ENCODE results near the gene RAB3C. TPM values are rescaled to one million over a fixed set of nuclear protein-coding genes. Genes with fewer than 3 reads are reported as not detected.

RAB3C gene
- total RNA-seq, 1 donor from 2014 or later: not detected

GRCh38 chr5:58775701-58776262 is 192.9 kb downstream of the RAB3C start:
- Mint-ChIP-seq H3K36me3 (ENCODE audit: low read depth) (no peaks in the 10 kb centered on the region), H3K27me3 (ENCODE audit: low read depth) (peaks cover 30% of the 10 kb centered on the region), H3K27ac (ENCODE audit: unreplicated experiment) (no peak overlapping the region), H3K4me1 (ENCODE audit: low read depth) (no peaks in the 10 kb centered on the region), H3K4me3 (ENCODE audit: unreplicated experiment) (no peak overlapping the region), H3K9me3 (ENCODE audit: low read depth) (peaks cover 2% of the 10 kb centered on the region)
- TF ChIP-seq CTCF (IDR thresholded peaks at IDR 0.05): no peak
- DNase-seq (ENCODE audit: low spot score): no peak

- Mint-ChIP-seq H3K27me3 (ENCODE audit: low read depth) (peaks cover 31% of the 10 kb centered on the region), H3K4me3 (ENCODE audit: unreplicated experiment) (no peak overlapping the region), H3K36me3 (ENCODE audit: low read depth) (no peaks in the 10 kb centered on the region)
These were observed 193.7 kb downstream of the RAB3C start for GRCh38 chr5:58776559-58776958.

GRCh38 chr5:58778888-58779287 is 196.0 kb downstream of the RAB3C start:
- TF ChIP-seq CTCF (IDR thresholded peaks at IDR 0.05): no peak
- no peak for DNase-seq (ENCODE audit: low spot score)
- Mint-ChIP-seq H3K9me3 (ENCODE audit: low read depth) (peaks cover 2% of the 10 kb centered on the region), H3K27ac (ENCODE audit: unreplicated experiment) (no peak overlapping the region), H3K36me3 (ENCODE audit: low read depth) (no peaks in the 10 kb centered on the region), H3K27me3 (ENCODE audit: low read depth) (peaks cover 18% of the 10 kb centered on the region), H3K4me1 (ENCODE audit: low read depth) (no peaks in the 10 kb centered on the region), H3K4me3 (ENCODE audit: unreplicated experiment) (no peak overlapping the region)

More at GRCh38 chr5:58776559-58776958, 193.7 kb downstream of the RAB3C start:
- TF ChIP-seq CTCF (IDR thresholded peaks at IDR 0.05): no peak
- no peak for DNase-seq (ENCODE audit: low spot score)
- Mint-ChIP-seq H3K9me3 (ENCODE audit: low read depth) (peaks cover 2% of the 10 kb centered on the region), H3K27ac (ENCODE audit: unreplicated experiment) (no peak overlapping the region), H3K4me1 (ENCODE audit: low read depth) (no peaks in the 10 kb centered on the region)

GRCh38 chr5:58786035-58786434 is 203.2 kb downstream of the RAB3C start:
- H3K4me1 Mint-ChIP-seq (ENCODE audit: low read depth): no peaks in the 10 kb centered on the region
- H3K9me3 Mint-ChIP-seq (ENCODE audit: low read depth): peaks cover 3% of the 10 kb centered on the region
- H3K36me3 Mint-ChIP-seq (ENCODE audit: low read depth): no peaks in the 10 kb centered on the region
- TF ChIP-seq CTCF (IDR thresholded peaks at IDR 0.05): no peak
- peaks cover 11% of the 10 kb centered on the region for H3K27me3 Mint-ChIP-seq (ENCODE audit: low read depth)
- H3K27ac Mint-ChIP-seq (ENCODE audit: unreplicated experiment): no peak overlapping the region
- no peak for DNase-seq (ENCODE audit: low spot score)
- H3K4me3 Mint-ChIP-seq (ENCODE audit: unreplicated experiment): no peak overlapping the region

- H3K4me3 Mint-ChIP-seq (ENCODE audit: unreplicated experiment): no peak overlapping the region
- no peaks in the 10 kb centered on the region for H3K4me1 Mint-ChIP-seq (ENCODE audit: low read depth)
- no peaks in the 10 kb centered on the region for H3K36me3 Mint-ChIP-seq (ENCODE audit: low read depth)
- no peak for DNase-seq (ENCODE audit: low spot score)
- H3K27me3 Mint-ChIP-seq (ENCODE audit: low read depth): peaks cover 9% of the 10 kb centered on the region
- H3K9me3 Mint-ChIP-seq (ENCODE audit: low read depth): peaks cover 3% of the 10 kb centered on the region
- TF ChIP-seq CTCF (IDR thresholded peaks at IDR 0.05): no peak
- H3K27ac Mint-ChIP-seq (ENCODE audit: unreplicated experiment): no peak overlapping the region
These were observed 203.9 kb downstream of the RAB3C start for GRCh38 chr5:58786711-58787303.

All from chondrocyte (in vitro differentiated cells).